HS-5 (cell line): ENCODE results near the gene MLLT11.
A peak's percentile ranks its signal among the peaks of the same experiment; 100 is the strongest.
"Not testable (repeated sequence)": the region's sequence is repeated elsewhere in the genome, so short reads cannot be mapped to it uniquely, and the experiment has no call there.

Experiments used
- DNase-seq: peaks from one replicate; pipeline ENCODE4 v3.0.0-alpha.2; 2012; ENCODE audit warnings: low read depth

Gene MLLT11

GRCh38 chr1:151056149-151056548 lies 4.0 kb upstream of the MLLT11 start:
- no peak for DNase-seq

GRCh38 chr1:151058692-151059091 lies 1.5 kb upstream of the MLLT11 start:
- DNase-seq = no peak

- DNase-seq = no peak
Measured at GRCh38 chr1:151059109-151060006, 839 bp upstream of the MLLT11 start, which contains the start of gene CDC42SE1. Gene CDC42SE1, minus strand, starts transcription at chr1:151059622. Its CDS starts 3,892 bp downstream, at chr1:151055730.

DNA sequence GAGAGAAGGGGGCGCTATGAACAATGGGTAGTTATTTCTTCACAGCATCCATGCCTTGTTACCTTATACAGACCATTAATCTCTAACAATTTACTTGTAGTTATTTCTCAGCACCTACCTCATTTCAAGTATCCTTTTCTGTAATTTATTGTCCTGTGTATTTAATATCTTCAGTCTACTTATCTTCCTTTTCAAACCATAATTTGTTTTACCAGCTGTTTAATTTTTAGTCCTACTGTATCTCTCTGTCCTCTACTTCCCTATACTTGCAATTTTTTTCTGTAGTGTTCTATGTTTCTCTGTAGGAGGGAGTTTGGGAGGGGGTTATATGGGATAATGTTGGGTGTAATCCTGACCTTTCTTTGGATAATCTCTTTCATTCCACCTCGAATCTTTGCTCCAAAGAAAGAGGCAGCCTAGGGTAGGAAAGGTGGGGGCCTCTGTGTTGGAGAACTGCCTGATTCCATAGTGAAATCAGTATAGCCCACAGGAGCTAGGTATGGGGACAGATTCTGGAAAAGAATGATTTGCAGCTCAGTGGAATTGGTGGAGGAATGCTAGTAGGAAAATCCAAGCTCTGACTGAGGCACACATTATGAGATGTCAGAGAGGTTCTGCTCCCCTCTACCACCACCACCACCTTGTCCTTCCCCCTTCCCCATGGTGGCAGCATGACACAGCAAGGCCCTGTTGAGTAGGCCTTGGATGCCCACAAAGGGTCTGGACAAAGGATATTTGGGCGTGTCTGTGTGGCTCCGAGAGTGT lies 642 bp downstream of the MLLT11 start:
- no peak for DNase-seq

- DNase-seq = no peak
Measured at GRCh38 chr1:151061704-151062103, 1.5 kb downstream of the MLLT11 start.

- DNase-seq = no peak
Measured at GRCh38 chr1:151062741-151063371, 2.7 kb downstream of the MLLT11 start.

- DNase-seq = no peak
Measured at GRCh38 chr1:151065089-151065645, 5.0 kb downstream of the MLLT11 start.

- DNase-seq = no peak
Measured at GRCh38 chr1:151067185-151067584, 7.0 kb downstream of the MLLT11 start.

GRCh38 chr1:151069103-151069486 lies 8.9 kb downstream of the MLLT11 start:
- DNase-seq = no peak

GRCh38 chr1:151070474-151071276 lies 10.5 kb downstream of the MLLT11 start, which contains the start of gene GABPB2:
Gene GABPB2, plus strand, starts transcription at chr1:151070761. Its CDS starts 17,429 bp downstream, at chr1:151088190.
- DNase-seq = peak; percentile 96

DNA sequence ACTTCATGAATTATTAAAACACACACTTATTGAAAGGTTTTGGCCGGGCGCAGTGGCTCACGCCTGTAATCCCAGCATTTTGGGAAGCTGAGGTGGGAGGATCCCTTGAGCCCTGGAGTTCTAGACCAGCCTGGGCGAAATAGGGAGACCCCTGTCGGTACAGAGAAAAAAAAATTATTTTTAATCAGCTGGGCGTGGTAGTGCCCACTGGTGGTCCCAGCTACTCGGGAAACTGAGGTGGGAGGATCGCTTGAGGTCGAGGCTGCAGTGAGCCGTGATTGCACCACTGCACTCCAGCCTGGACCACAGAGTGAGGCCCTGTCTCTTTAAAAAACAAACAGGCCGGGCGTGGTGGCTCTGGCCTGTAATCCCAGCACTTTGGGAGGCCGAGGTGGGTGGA lies 12.0 kb downstream of the MLLT11 start:
- no peak for DNase-seq

- no peak for DNase-seq
Measured at GRCh38 chr1:151085953-151086559, 25.9 kb downstream of the MLLT11 start.

- DNase-seq = not testable (repeated sequence)
Measured at GRCh38 chr1:151097426-151097825, 37.2 kb downstream of the MLLT11 start.

- no peak for DNase-seq
Measured at GRCh38 chr1:151098126-151098525, 37.9 kb downstream of the MLLT11 start.

GRCh38 chr1:151104630-151105029 lies 44.4 kb downstream of the MLLT11 start:
- no peak for DNase-seq

GRCh38 chr1:151106894-151107293 lies 46.7 kb downstream of the MLLT11 start:
- peak; percentile 43 for DNase-seq

GRCh38 chr1:151108331-151108730 lies 48.1 kb downstream of the MLLT11 start:
- no peak for DNase-seq

- no peak for DNase-seq
Measured at GRCh38 chr1:151113877-151114276, 53.7 kb downstream of the MLLT11 start.
